Esophagus (tissue), 2 donors: ENCODE measurements around the gene TMEM129. TPM values are rescaled to one million over a fixed set of nuclear protein-coding genes. Genes with fewer than 3 reads are reported as not detected.

ENCODE experiments used
- H3K27ac ChIP-seq, 2 donors: one replicate each; pipeline ENCODE4 v1.5.1; 2013; ENCODE audit warnings: low read depth in 2 of 2, mild to moderate bottlenecking in 2 of 2, inconsistent platforms in 1 of 2, low read length in 1 of 2, moderate library complexity in 1 of 2
- H3K27me3 ChIP-seq, 2 donors: one replicate each; pipeline ENCODE4 v1.6.1; 2013; ENCODE audit warnings: low read length in 2 of 2, control low read depth in 1 of 2, mild to moderate bottlenecking in 1 of 2; ENCODE audit not compliant: insufficient read depth in 2 of 2, control insufficient read depth in 1 of 2
- H3K36me3 ChIP-seq, 2 donors: one replicate each; pipeline ENCODE4 v1.6.1; 2013; ENCODE audit warnings: low read length in 1 of 2; ENCODE audit not compliant: control insufficient read depth in 2 of 2, insufficient read depth in 2 of 2
- H3K4me1 ChIP-seq, 2 donors: one replicate each; pipeline ENCODE4 v1.6.1; 2013; ENCODE audit warnings: low read length in 1 of 2; ENCODE audit not compliant: control insufficient read depth in 2 of 2, insufficient read depth in 2 of 2
- H3K4me3 ChIP-seq, 2 donors: one replicate each; pipeline ENCODE4 v1.5.1; 2013; ENCODE audit warnings: low read length in 2 of 2, mild to moderate bottlenecking in 2 of 2, low read depth in 1 of 2, moderate library complexity in 1 of 2
- H3K9me3 ChIP-seq, 2 donors: one replicate each; pipeline ENCODE4 v1.6.1; 2013; ENCODE audit warnings: mild to moderate bottlenecking in 2 of 2, low read depth in 1 of 2, low read length in 1 of 2, moderate library complexity in 1 of 2; ENCODE audit not compliant: control insufficient read depth in 2 of 2, insufficient read depth in 1 of 2
- WGBS, 2 donors: extraction: QIAGEN DNeasy Blood & Tissue Kit; methylation state at CpG; one replicate each; pipeline ENCODE4 v1.1.7; 2013; 5-methylcytosine and 5-hydroxymethylcytosine counted together
- polyA plus RNA-seq, 2 donors: library from polyadenylated mRNA; stranded (reverse); fragments of 200-250 nt; gene quantifications; one replicate each; pipeline ENCODE4 v1.2.3, GENCODE V29; 2013
- donor health status: healthy with polysubstance abuse.
- donor health status: Bipolar disorder and iron deficiency.

TMEM129 gene
- polyA plus RNA-seq, 2 donors = 21.8 to 25.6 TPM

DNA sequence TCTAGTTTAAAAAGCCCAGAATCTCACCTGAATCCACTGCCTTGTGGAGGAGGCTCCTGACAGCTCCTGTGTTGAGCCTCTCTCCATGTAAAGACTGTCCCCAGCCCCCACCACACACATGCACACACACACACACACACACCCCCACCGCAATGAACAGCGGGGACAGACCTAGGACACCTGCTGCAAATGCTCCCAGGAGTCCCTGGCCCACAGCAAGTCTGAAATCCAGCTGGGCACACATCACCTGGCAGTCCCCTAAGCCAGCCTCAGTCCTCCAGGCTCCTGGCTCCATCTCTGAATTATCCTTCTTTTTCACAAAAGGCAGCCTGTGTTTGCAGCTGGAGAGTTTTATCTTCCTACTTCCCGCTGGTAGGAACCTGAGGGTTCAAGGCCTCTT is 30.4 kb downstream of the TMEM129 start:
- Histone ChIP-seq H3K27me3 (no peaks in the 10 kb centered on the region), H3K27ac (no peak overlapping the region), H3K4me1 (no peaks in the 10 kb centered on the region), H3K9me3 (no peaks in the 10 kb centered on the region), H3K4me3 (no peak overlapping the region), H3K36me3 (peaks cover 15 to 16% of the 10 kb centered on the region in 2 donors)
- WGBS, 2 donors = 97 to 98% methylated on average over 3 of the region's 3 CpGs

GRCh38 chr4:1686440-1687036 is 34.6 kb downstream of the TMEM129 start:
- Histone ChIP-seq H3K4me3 (no peak overlapping the region), H3K9me3 (no peaks in the 10 kb centered on the region), H3K27ac (no peak overlapping the region), H3K36me3 (peaks cover under 1 to 6% of the 10 kb centered on the region in 2 donors), H3K4me1 (peaks cover 3% of the 10 kb centered on the region in 2 donors), H3K27me3 (no peaks in the 10 kb centered on the region)
- WGBS, 2 donors = 51 to 61% methylated on average over 7 of the region's 7 CpGs

DNA sequence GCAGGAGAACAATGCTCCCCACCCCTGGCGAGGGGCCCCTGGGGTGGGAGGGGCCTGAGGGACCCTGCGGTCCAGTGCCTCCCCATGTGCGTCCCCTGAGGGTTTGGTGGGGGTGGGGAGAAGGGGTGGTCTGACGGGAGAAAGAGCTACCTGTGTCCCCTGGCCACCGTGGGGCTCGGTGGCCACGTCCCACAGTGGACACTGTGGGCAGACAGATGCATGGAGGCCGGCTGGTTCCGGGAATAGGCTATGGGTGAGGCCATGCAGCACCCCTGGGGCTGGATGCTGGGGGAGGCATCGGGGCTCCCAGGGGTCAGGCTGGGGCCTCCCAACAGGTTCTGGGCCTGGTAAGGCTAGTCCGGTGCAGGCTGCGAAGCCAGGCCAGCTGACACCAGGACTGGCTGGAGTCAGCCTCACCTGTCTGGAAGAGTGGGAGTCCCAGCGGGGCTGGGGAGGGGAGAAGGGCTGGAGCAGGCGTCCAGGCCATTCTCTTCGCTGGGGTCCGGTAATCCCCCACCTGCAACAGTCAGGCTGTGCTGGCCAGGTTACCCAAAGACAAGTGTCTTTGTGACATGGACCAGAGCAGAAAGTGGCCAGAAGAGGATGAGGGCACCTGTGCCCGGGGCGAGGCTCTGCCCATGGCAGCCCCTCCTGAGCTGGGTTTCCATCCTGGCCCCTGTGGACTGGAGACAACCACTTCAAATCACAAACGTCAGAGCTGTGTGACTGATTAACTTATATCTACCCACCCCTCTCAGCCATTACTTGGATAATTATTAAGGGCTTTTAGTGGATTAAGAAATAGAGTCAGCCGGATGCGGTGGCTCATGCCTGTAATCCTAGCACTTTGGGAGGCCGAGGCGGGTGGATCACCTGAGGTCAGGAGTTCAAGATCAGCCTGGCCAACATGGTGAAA is 35.6 kb downstream of the TMEM129 start:
- H3K9me3 ChIP-seq = no peaks in the 10 kb centered on the region
- no peaks in the 10 kb centered on the region for H3K27me3 ChIP-seq
- 67 to 71% methylated on average over 23 of the region's 23 CpGs for WGBS, 2 donors
- H3K27ac ChIP-seq = peak overlapping the region in 1 of 2 donors; percentile 14
- H3K4me3 ChIP-seq = no peak overlapping the region
- no peaks in the 10 kb centered on the region for H3K36me3 ChIP-seq
- peaks cover 3% of the 10 kb centered on the region in 2 donors for H3K4me1 ChIP-seq

- H3K4me3 ChIP-seq = peak overlapping the region; percentile 58 to 66
- WGBS, 2 donors = 26 to 27% methylated on average over 39 to 66 of the region's 66 CpGs
- no peaks in the 10 kb centered on the region for H3K9me3 ChIP-seq
- peaks cover 3% of the 10 kb centered on the region in 2 donors for H3K4me1 ChIP-seq
- no peaks in the 10 kb centered on the region for H3K27me3 ChIP-seq
- no peaks in the 10 kb centered on the region for H3K36me3 ChIP-seq
- peak overlapping the region in 1 of 2 donors; percentile 14 for H3K27ac ChIP-seq
Observed at GRCh38 chr4:1684506-1685234, 36.5 kb downstream of the TMEM129 start.

DNA sequence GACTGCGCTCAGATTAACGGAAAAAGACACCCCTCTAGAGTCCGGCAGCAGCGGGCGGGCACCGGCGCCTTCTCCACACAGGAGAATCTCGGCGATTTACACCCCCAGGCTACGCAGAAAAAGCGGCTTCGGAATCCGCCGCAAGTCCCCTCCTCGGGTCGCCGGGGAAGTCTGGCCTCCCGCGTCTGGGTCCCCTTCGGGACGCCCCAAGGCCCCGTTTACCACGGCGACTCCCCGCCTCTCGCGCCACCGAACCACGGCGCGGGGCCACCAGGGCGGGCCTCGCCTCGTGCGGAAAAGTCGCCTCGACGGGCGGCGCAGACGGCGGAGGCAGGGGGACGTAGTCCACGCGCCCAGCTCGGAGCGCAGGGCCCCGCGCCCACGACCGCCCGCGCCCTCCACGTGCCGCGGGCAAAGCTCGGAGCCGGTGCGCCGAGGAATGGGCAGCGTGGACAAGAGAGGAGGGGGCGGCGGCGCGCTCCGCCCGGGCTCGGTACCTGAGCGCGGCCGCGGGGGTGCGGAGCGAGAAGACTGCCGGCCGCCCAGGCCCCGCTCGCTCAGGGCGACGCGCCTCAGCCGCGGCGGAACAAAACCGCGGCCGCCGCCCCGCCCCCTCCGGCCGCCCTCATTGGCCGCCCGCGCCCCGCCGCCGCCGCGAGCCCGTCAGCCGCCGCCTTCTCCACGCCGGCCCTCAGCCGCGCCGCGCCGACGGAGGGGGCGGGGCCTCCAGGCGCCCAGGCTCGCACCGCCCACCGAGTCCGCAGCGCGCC is 37.2 kb downstream of the TMEM129 start, which contains the start of gene FAM53A:
TSS of gene FAM53A (minus strand) at position 578 of the 770 bp plus-strand sequence. CDS start 15,572 bp downstream, outside the sequence.
- Histone ChIP-seq H3K4me3 (peak within 1 kb of the TSS; percentile 62 to 66), H3K36me3 (no peaks in the 10 kb centered on the region), H3K27me3 (no peaks in the 10 kb centered on the region), H3K9me3 (no peaks in the 10 kb centered on the region), H3K4me1 (peaks cover 3% of the 10 kb centered on the region in 2 donors), H3K27ac (peak within 1 kb of the TSS; percentile 64 to 84)
- 1% methylated on average over 66 to 118 of the region's 118 CpGs for WGBS, 2 donors

DNA sequence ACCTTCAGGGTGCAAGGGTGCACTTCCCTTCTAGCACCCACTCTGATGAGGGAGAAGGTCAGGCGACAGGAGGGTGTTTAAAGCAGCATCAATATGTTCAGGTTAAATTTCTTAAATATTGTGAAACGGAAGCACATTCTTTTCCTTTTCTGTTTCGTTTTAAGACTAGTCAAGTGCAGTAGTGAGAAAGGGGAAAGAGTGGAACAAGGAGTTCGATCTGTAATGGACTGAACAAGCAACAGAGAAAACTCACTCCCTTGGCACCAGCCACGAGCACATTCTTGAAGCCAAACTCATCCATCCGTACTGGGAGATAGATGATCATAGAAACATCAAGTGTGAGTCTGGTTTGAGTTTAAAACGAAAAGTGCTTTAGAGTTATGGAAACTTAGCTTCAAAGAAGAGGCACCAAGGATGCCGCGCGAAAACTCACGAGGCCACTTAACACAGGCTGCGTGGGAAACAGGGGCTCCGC is 37.8 kb downstream of the TMEM129 start:
- peak overlapping the region; percentile 62 to 66 for H3K4me3 ChIP-seq
- no peaks in the 10 kb centered on the region for H3K27me3 ChIP-seq
- 5 to 8% methylated on average over 13 of the region's 13 CpGs for WGBS, 2 donors
- H3K9me3 ChIP-seq = no peaks in the 10 kb centered on the region
- H3K36me3 ChIP-seq = no peaks in the 10 kb centered on the region
- H3K27ac ChIP-seq = peak overlapping the region; percentile 64 to 84
- peaks cover 3% of the 10 kb centered on the region in 2 donors for H3K4me1 ChIP-seq

- peak overlapping the region in 1 of 2 donors; percentile 66 for H3K4me3 ChIP-seq
- no peaks in the 10 kb centered on the region for H3K36me3 ChIP-seq
- H3K4me1 ChIP-seq = peaks cover 3% of the 10 kb centered on the region in 2 donors
- H3K9me3 ChIP-seq = no peaks in the 10 kb centered on the region
- H3K27me3 ChIP-seq = no peaks in the 10 kb centered on the region
- WGBS, 2 donors = 87 to 89% methylated on average over 13 of the region's 13 CpGs
- H3K27ac ChIP-seq = no peak overlapping the region
Observed at GRCh38 chr4:1682860-1683259, 38.3 kb downstream of the TMEM129 start.

DNA sequence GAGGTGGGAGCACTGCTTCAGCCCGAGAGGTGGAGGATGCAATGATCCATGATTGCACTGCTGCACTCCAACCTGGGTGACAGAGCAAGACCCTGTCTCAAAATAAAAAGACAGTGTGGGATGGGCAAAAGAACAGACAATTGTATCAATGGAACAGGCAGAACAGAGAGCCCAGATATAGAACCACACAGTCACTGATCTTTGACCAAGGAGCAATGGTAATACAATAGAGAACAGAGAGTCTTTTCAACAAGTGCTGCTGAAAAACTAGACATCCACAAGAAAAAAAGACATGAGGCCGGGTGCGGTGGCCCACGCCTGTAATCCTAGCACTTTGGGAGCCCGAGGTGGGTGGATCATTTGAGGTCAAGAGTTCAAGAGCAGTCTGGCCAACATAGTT is 42.9 kb downstream of the TMEM129 start:
- Histone ChIP-seq H3K27ac (no peak overlapping the region), H3K36me3 (no peaks in the 10 kb centered on the region), H3K27me3 (no peaks in the 10 kb centered on the region), H3K4me1 (no peaks in the 10 kb centered on the region), H3K9me3 (no peaks in the 10 kb centered on the region), H3K4me3 (no peak overlapping the region)
- WGBS, 2 donors = 70 to 80% methylated on average over 5 of the region's 5 CpGs
